HepG2 (cell line): Measurements from ENCODE around the gene SMYD1. TPM values are rescaled to one million over a fixed set of nuclear protein-coding genes. Genes with fewer than 3 reads are reported as not detected.

Experiments
- AHR ChIP-seq: IDR thresholded peaks from 2 replicates; pipeline ENCODE4 v1.6.1; 2018; ENCODE audit warnings: missing genetic modification reagents, missing compliant biosample characterization
- CAMTA2 ChIP-seq: sonication (generic); formaldehyde crosslinking; IDR thresholded peaks from 2 replicates; pipeline ENCODE4 v1.4.0; 2020; ENCODE audit warnings: mild to moderate bottlenecking, missing genetic modification reagents, borderline replicate concordance
- CBX2 ChIP-seq, 2 experiments: fragments of 200-600 bp in 1 of 2; sonication (generic); formaldehyde crosslinking in 1 of 2; IDR thresholded peaks; 2 replicates each; pipeline versions ENCODE4 v1.7.0 to v1.8.1; 2018 to 2022; ENCODE audit warnings: low read depth in 2 of 2, low read length in 1 of 2, mild to moderate bottlenecking in 1 of 2, missing genetic modification reagents in 1 of 2
- JUND ChIP-seq: sonication (generic); formaldehyde crosslinking; IDR thresholded peaks from 2 replicates; pipeline ENCODE4 v1.8.0; 2022; ENCODE audit warnings: mild to moderate bottlenecking, missing genetic modification reagents
- NBN ChIP-seq: fragments of 450-650 bp; conservative IDR thresholded peaks from 2 replicates; pipeline ENCODE4 v1.6.1; 2017
- NCOA5 ChIP-seq: sonication (generic); formaldehyde crosslinking; IDR thresholded peaks from 2 replicates; pipeline ENCODE4 v1.4.0; 2020; ENCODE audit warnings: missing genetic modification reagents
- SOX6 ChIP-seq, 2 experiments: fragments of 450-650 bp in 1 of 2; sonication (generic) in 1 of 2; formaldehyde crosslinking in 1 of 2; IDR thresholded peaks; 2 replicates each; pipeline versions ENCODE4 v1.4.0 to v1.6.1; 2017 to 2020; ENCODE audit warnings: antibody characterized with exemption in 1 of 2, mild to moderate bottlenecking in 1 of 2, missing genetic modification reagents in 1 of 2
- ZNF224 ChIP-seq: sonication (generic); formaldehyde crosslinking; IDR thresholded peaks from 2 replicates; pipeline ENCODE4 v1.5.0; 2020; ENCODE audit warnings: mild to moderate bottlenecking, missing genetic modification reagents
- ZNF607 ChIP-seq: sonication (generic); formaldehyde crosslinking; IDR thresholded peaks from 2 replicates; pipeline ENCODE4 v1.5.1; 2020; ENCODE audit warnings: missing genetic modification reagents, mild to moderate bottlenecking, borderline replicate concordance
- ZNF678 ChIP-seq: sonication (generic); formaldehyde crosslinking; IDR thresholded peaks from 2 replicates; pipeline ENCODE4 v1.4.0; 2020; ENCODE audit warnings: mild to moderate bottlenecking, missing genetic modification reagents
- ZNF781 ChIP-seq: sonication (generic); formaldehyde crosslinking; IDR thresholded peaks from 2 replicates; pipeline ENCODE4 v1.5.1; 2020; ENCODE audit warnings: borderline replicate concordance, mild to moderate bottlenecking, missing genetic modification reagents; ENCODE audit errors: not compliant biosample characterization
- ZNF790 ChIP-seq: sonication (generic); formaldehyde crosslinking; IDR thresholded peaks from 2 replicates; pipeline ENCODE4 v1.8.0; 2022; ENCODE audit warnings: missing genetic modification reagents, mild to moderate bottlenecking, borderline replicate concordance
- polyA plus RNA-seq, 8 experiments: library from polyadenylated mRNA; depleted of rRNA in 3 of 8; stranded (reverse) in 7 of 8; unstranded in 1 of 8; fragments of >200 nt; fragmentation: Illumina TruSeq in 4 of 8; extraction: Trizol in 4 of 8; gene quantifications; 2 replicates each; pipeline versions ENCODE4 v1.2.1 to v1.2.3, GENCODE V29; 2011 to 2016; ENCODE audit warnings: low read depth in 4 of 8, missing spikeins in 1 of 8, mixed read lengths in 1 of 8; ENCODE audit not compliant: insufficient read depth in 1 of 8
- total RNA-seq, 5 experiments: library from RNA; depleted of rRNA; stranded (reverse); fragments of >200 nt; fragmentation: Illumina TruSeq; extraction: Trizol; gene quantifications; 2 replicates each; pipeline ENCODE4 v1.2.3, GENCODE V29; 2016; ENCODE audit warnings: low read depth in 1 of 5
- TF ChIP-seq, protein P1 (sequence below): sonication (generic); formaldehyde crosslinking; IDR thresholded peaks from 2 replicates; pipeline ENCODE4 v1.4.0; 2020; ENCODE audit warnings: missing genetic modification reagents, mild to moderate bottlenecking, borderline replicate concordance
- TF ChIP-seq, protein P2 (sequence below): sonication (generic); formaldehyde crosslinking; conservative IDR thresholded peaks from 2 replicates; pipeline ENCODE4 v1.4.0; 2020; ENCODE audit warnings: missing genetic modification reagents
- TF ChIP-seq, protein P3 (sequence below): sonication (generic); formaldehyde crosslinking; IDR thresholded peaks from 2 replicates; pipeline ENCODE4 v1.4.0; 2020; ENCODE audit warnings: missing genetic modification reagents
- TF ChIP-seq, protein P4 (sequence below): sonication (generic); formaldehyde crosslinking; IDR thresholded peaks from 2 replicates; pipeline ENCODE4 v1.4.0; 2020; ENCODE audit warnings: mild to moderate bottlenecking, missing genetic modification reagents, borderline replicate concordance

The SMYD1 gene
- total and polyA plus RNA-seq, 2 of the 13 experiments (the other 11 are each of a cell fraction or from before 2014, with no cell fraction given): not detected

DNA sequence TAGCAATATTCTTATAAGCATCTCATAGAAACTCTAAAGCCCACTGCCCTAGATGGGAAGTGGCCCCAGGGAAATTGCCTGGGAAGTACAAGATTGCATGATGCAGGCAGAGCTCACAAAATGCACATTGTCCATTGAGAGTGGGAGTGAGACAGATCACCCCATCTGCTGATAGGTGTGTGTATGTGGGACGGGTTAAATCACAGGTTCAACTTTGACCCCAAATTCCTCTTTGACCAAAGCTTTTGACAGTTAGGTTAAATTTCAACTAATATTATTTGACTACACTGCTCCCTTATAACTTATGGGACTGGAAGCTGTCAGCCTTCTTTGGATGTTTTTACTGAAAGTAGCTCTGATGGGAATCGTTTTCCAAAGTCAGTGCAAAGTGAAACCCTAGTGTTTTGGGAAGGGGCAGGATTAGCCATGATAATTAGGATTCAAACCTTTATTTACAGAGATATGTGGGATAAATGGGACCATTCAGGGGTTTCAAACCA lies 71.6 kb downstream of the SMYD1 start (continued):
- TF ChIP-seq, protein P1, sequence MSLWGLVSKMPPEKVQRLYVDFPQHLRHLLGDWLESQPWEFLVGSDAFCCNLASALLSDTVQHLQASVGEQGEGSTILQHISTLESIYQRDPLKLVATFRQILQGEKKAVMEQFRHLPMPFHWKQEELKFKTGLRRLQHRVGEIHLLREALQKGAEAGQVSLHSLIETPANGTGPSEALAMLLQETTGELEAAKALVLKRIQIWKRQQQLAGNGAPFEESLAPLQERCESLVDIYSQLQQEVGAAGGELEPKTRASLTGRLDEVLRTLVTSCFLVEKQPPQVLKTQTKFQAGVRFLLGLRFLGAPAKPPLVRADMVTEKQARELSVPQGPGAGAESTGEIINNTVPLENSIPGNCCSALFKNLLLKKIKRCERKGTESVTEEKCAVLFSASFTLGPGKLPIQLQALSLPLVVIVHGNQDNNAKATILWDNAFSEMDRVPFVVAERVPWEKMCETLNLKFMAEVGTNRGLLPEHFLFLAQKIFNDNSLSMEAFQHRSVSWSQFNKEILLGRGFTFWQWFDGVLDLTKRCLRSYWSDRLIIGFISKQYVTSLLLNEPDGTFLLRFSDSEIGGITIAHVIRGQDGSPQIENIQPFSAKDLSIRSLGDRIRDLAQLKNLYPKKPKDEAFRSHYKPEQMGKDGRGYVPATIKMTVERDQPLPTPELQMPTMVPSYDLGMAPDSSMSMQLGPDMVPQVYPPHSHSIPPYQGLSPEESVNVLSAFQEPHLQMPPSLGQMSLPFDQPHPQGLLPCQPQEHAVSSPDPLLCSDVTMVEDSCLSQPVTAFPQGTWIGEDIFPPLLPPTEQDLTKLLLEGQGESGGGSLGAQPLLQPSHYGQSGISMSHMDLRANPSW (CRISPR knock-in tag): peak; percentile 91; the same call in 1 of the 2 replicates
- TF ChIP-seq JUND (CRISPR knock-in tag) (no peak), ZNF224 (CRISPR knock-in tag) (no peak), CAMTA2 (CRISPR knock-in tag) (no peak), ZNF607 (CRISPR knock-in tag) (no peak; the same call in 1 of the 2 replicates), ZNF790 (CRISPR knock-in tag) (no peak), NBN (no peak), ZNF678 (CRISPR knock-in tag) (no peak), ZNF781 (CRISPR knock-in tag) (no peak), SOX6 (IDR thresholded peaks at IDR 0.05) (no peak), SOX6 (CRISPR knock-in tag; IDR thresholded peaks at IDR 0.05) (peak; percentile 93), CBX2 (IDR thresholded peaks at IDR 0.05; ENCODE audit: low read depth, low read length) (no peak), CBX2 (CRISPR knock-in tag; IDR thresholded peaks at IDR 0.05; ENCODE audit: low read depth) (no peak), AHR (no peak), NCOA5 (CRISPR knock-in tag) (no peak)
- TF ChIP-seq, protein P2, sequence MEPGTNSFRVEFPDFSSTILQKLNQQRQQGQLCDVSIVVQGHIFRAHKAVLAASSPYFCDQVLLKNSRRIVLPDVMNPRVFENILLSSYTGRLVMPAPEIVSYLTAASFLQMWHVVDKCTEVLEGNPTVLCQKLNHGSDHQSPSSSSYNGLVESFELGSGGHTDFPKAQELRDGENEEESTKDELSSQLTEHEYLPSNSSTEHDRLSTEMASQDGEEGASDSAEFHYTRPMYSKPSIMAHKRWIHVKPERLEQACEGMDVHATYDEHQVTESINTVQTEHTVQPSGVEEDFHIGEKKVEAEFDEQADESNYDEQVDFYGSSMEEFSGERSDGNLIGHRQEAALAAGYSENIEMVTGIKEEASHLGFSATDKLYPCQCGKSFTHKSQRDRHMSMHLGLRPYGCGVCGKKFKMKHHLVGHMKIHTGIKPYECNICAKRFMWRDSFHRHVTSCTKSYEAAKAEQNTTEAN (CRISPR knock-in tag): peak; percentile 92
- TF ChIP-seq, protein P3, sequence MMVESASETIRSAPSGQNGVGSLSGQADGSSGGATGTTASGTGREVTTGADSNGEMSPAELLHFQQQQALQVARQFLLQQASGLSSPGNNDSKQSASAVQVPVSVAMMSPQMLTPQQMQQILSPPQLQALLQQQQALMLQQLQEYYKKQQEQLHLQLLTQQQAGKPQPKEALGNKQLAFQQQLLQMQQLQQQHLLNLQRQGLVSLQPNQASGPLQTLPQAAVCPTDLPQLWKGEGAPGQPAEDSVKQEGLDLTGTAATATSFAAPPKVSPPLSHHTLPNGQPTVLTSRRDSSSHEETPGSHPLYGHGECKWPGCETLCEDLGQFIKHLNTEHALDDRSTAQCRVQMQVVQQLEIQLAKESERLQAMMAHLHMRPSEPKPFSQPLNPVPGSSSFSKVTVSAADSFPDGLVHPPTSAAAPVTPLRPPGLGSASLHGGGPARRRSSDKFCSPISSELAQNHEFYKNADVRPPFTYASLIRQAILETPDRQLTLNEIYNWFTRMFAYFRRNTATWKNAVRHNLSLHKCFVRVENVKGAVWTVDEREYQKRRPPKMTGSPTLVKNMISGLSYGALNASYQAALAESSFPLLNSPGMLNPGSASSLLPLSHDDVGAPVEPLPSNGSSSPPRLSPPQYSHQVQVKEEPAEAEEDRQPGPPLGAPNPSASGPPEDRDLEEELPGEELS (CRISPR knock-in tag): peak; percentile 91
- TF ChIP-seq, protein P4, sequence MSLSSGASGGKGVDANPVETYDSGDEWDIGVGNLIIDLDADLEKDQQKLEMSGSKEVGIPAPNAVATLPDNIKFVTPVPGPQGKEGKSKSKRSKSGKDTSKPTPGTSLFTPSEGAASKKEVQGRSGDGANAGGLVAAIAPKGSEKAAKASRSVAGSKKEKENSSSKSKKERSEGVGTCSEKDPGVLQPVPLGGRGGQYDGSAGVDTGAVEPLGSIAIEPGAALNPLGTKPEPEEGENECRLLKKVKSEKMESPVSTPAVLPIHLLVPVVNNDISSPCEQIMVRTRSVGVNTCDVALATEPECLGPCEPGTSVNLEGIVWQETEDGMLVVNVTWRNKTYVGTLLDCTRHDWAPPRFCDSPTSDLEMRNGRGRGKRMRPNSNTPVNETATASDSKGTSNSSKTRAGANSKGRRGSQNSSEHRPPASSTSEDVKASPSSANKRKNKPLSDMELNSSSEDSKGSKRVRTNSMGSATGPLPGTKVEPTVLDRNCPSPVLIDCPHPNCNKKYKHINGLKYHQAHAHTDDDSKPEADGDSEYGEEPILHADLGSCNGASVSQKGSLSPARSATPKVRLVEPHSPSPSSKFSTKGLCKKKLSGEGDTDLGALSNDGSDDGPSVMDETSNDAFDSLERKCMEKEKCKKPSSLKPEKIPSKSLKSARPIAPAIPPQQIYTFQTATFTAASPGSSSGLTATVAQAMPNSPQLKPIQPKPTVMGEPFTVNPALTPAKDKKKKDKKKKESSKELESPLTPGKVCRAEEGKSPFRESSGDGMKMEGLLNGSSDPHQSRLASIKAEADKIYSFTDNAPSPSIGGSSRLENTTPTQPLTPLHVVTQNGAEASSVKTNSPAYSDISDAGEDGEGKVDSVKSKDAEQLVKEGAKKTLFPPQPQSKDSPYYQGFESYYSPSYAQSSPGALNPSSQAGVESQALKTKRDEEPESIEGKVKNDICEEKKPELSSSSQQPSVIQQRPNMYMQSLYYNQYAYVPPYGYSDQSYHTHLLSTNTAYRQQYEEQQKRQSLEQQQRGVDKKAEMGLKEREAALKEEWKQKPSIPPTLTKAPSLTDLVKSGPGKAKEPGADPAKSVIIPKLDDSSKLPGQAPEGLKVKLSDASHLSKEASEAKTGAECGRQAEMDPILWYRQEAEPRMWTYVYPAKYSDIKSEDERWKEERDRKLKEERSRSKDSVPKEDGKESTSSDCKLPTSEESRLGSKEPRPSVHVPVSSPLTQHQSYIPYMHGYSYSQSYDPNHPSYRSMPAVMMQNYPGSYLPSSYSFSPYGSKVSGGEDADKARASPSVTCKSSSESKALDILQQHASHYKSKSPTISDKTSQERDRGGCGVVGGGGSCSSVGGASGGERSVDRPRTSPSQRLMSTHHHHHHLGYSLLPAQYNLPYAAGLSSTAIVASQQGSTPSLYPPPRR (CRISPR knock-in tag): peak; percentile 88
